Neural cell (in vitro differentiated cells): Measurements from ENCODE around the gene SLC2A5. TPM values are rescaled to one million over a fixed set of nuclear protein-coding genes. Genes with fewer than 3 reads are reported as not detected.

Experiments used
- H2AFZ ChIP-seq: fragments of 200-600, 300-800 bp; sonication (generic), shearing (Covaris generic); 2 replicates; pipeline ENCODE4 v1.6.0; 2014; ENCODE audit warnings: low read depth, mild to moderate bottlenecking, antibody characterized with exemption, low read length, moderate library complexity
- H3F3A ChIP-seq: fragments of 200-600 bp; shearing (Covaris generic); 2 replicates; pipeline ENCODE4 v1.6.1; 2016; ENCODE audit warnings: mild to moderate bottlenecking, moderate library complexity, mixed read lengths, antibody characterized with exemption, low read length; ENCODE audit not compliant: insufficient read depth, poor library complexity, severe bottlenecking
- H3K27ac ChIP-seq: fragments of 200-600, 300-800 bp; sonication (generic), shearing (Covaris generic); 2 replicates; pipeline ENCODE4 v1.5.1; 2014; ENCODE audit warnings: mild to moderate bottlenecking, low read length, moderate library complexity
- H3K27me3 ChIP-seq: fragments of 300-800, 200-600 bp; sonication (generic), shearing (Covaris generic); 2 replicates; pipeline ENCODE4 v1.6.0; 2014; ENCODE audit warnings: mild to moderate bottlenecking, low read depth, low read length, moderate library complexity; ENCODE audit not compliant: insufficient read depth
- H3K36me3 ChIP-seq: fragments of 300-800, 200-600 bp; sonication (generic), shearing (Covaris generic); 2 replicates; pipeline ENCODE4 v1.5.1; 2014; ENCODE audit warnings: mild to moderate bottlenecking, antibody characterized with exemption, low read length, moderate library complexity; ENCODE audit not compliant: insufficient read depth
- H3K4me2 ChIP-seq: fragments of 300-800, 200-600 bp; sonication (generic), shearing (Covaris generic); 2 replicates; pipeline ENCODE4 v1.6.0; 2014; ENCODE audit warnings: mild to moderate bottlenecking, low read length
- H3K4me3 ChIP-seq: fragments of 300-800, 200-600 bp; sonication (generic), shearing (Covaris generic); 2 replicates; pipeline ENCODE4 v1.5.1; 2014; ENCODE audit warnings: mild to moderate bottlenecking, low read length, moderate library complexity
- H3K79me2 ChIP-seq: fragments of 200-600 bp; shearing (Covaris generic); replicated peaks from 2 replicates; pipeline ENCODE4 v1.6.0; 2014; ENCODE audit warnings: mild to moderate bottlenecking, low read length, moderate library complexity; ENCODE audit not compliant: insufficient read depth
- H3K9ac ChIP-seq: fragments of 300-800, 200-600 bp; sonication (generic), shearing (Covaris generic); 2 replicates; pipeline ENCODE4 v1.6.1; 2016; ENCODE audit warnings: mild to moderate bottlenecking, low read length, mixed read lengths
- H3K9me2 ChIP-seq: fragments of 200-600 bp; shearing (Covaris generic); 2 replicates; pipeline ENCODE4 v1.6.1; 2016; ENCODE audit warnings: mild to moderate bottlenecking, low read length, mixed read lengths; ENCODE audit not compliant: insufficient read depth
- H3K9me3 ChIP-seq: fragments of 200-600, 300-800 bp; sonication (generic), shearing (Covaris generic); 2 replicates; pipeline ENCODE4 v1.6.1; 2016; ENCODE audit warnings: mild to moderate bottlenecking, mixed run types, low read length, moderate library complexity, mixed read lengths
- H4K20me1 ChIP-seq: fragments of 200-600 bp; shearing (Covaris generic); 2 replicates; pipeline ENCODE4 v1.6.1; 2016; ENCODE audit warnings: mild to moderate bottlenecking, mixed run types; ENCODE audit not compliant: insufficient read depth
- CTCF ChIP-seq: fragments of 450-650 bp; IDR thresholded peaks from 2 replicates; pipeline ENCODE4 v1.5.1; 2014; ENCODE audit warnings: antibody characterized with exemption, mild to moderate bottlenecking, moderate library complexity; ENCODE audit not compliant: poor library complexity, severe bottlenecking
- EP300 ChIP-seq: fragments of 450-650 bp; conservative IDR thresholded peaks from 2 replicates; pipeline ENCODE4 v1.6.1; 2014; ENCODE audit warnings: antibody characterized with exemption, mild to moderate bottlenecking, moderate library complexity; ENCODE audit not compliant: poor library complexity, severe bottlenecking
- EZH2 ChIP-seq: fragments of 200-600, 300-800 bp; shearing (Covaris generic), sonication (generic); IDR thresholded peaks from 2 replicates; pipeline ENCODE4 v1.6.1; 2014; ENCODE audit warnings: antibody characterized with exemption, low read length, borderline replicate concordance, mild to moderate bottlenecking; ENCODE audit not compliant: insufficient read depth, poor library complexity, severe bottlenecking
- MXI1 ChIP-seq: fragments of 450-650 bp; conservative IDR thresholded peaks from 2 replicates; pipeline ENCODE4 v1.6.1; 2014; ENCODE audit warnings: antibody characterized with exemption, mild to moderate bottlenecking; ENCODE audit not compliant: poor library complexity, severe bottlenecking
- POLR2AphosphoS5 ChIP-seq: IDR thresholded peaks from 2 replicates; pipeline ENCODE4 v1.6.1; 2012
- RAD21 ChIP-seq: fragments of 450-650 bp; conservative IDR thresholded peaks from 2 replicates; pipeline ENCODE4 v1.6.1; 2014; ENCODE audit warnings: antibody characterized with exemption, mild to moderate bottlenecking, moderate library complexity
- REST ChIP-seq: IDR thresholded peaks from 2 replicates; pipeline ENCODE4 v1.6.1; 2012; ENCODE audit warnings: borderline replicate concordance
- SMC3 ChIP-seq: fragments of 450-650 bp; conservative IDR thresholded peaks from 2 replicates; pipeline ENCODE4 v1.6.1; 2014; ENCODE audit warnings: antibody characterized with exemption, mild to moderate bottlenecking, moderate library complexity; ENCODE audit not compliant: poor library complexity
- TAF1 ChIP-seq: IDR thresholded peaks from 2 replicates; pipeline ENCODE4 v1.6.1; 2012; ENCODE audit warnings: low read depth
- polyA plus RNA-seq: library from polyadenylated mRNA; depleted of rRNA; stranded (reverse); fragments of >200 nt; gene quantifications from 2 replicates; pipeline ENCODE4 v1.2.3, GENCODE V29; 2014

SLC2A5 gene
- polyA plus RNA-seq, 1 donor from 2014 or later, result not detected

- H3K9me3 ChIP-seq, result no peaks in the 10 kb centered on the region
- H3K27me3 ChIP-seq, result no peaks in the 10 kb centered on the region
- H3K9ac ChIP-seq, result no peak overlapping the region
- no peaks in the 10 kb centered on the region for H3K36me3 ChIP-seq
- H3K4me2 ChIP-seq, result no peak overlapping the region
- H2AFZ ChIP-seq, result no peak overlapping the region
- no peak overlapping the region for H3K4me3 ChIP-seq
- no peaks in the 10 kb centered on the region for H3K79me2 ChIP-seq
- H3K27ac ChIP-seq, result no peak overlapping the region
- TF ChIP-seq TAF1, result no peak
- no peak for TF ChIP-seq RAD21
- TF ChIP-seq SMC3, result no peak
- TF ChIP-seq EP300, result no peak
- no peak for TF ChIP-seq EZH2
- TF ChIP-seq POLR2AphosphoS5, result no peak
- no peak for TF ChIP-seq MXI1
- TF ChIP-seq CTCF, result no peak
- no peak for TF ChIP-seq REST
- no peaks in the 10 kb centered on the region for H3K9me2 ChIP-seq
- no peaks in the 10 kb centered on the region for H3F3A ChIP-seq
- no peaks in the 10 kb centered on the region for H4K20me1 ChIP-seq
These were observed 40.3 kb downstream of the SLC2A5 start for GRCh38 chr1:9028921-9029705.

- no peaks in the 10 kb centered on the region for H3K36me3 ChIP-seq
These were observed 42.1 kb downstream of the SLC2A5 start for GRCh38 chr1:9027307-9027706.

More at GRCh38 chr1:9027307-9027706, 42.1 kb downstream of the SLC2A5 start:
- Histone ChIP-seq H3K9ac (no peak overlapping the region), H3K9me2 (no peaks in the 10 kb centered on the region), H3K9me3 (no peaks in the 10 kb centered on the region), H3K79me2 (no peaks in the 10 kb centered on the region), H3F3A (no peaks in the 10 kb centered on the region), H3K27ac (no peak overlapping the region), H3K27me3 (no peaks in the 10 kb centered on the region), H2AFZ (no peak overlapping the region), H3K4me3 (no peak overlapping the region), H3K4me2 (no peak overlapping the region), H4K20me1 (no peaks in the 10 kb centered on the region)
- TF ChIP-seq EZH2 (no peak), MXI1 (no peak), TAF1 (no peak), CTCF (no peak)
